PFSK-1 (cell line): ENCODE measurements around the gene CD52.
A peak's percentile ranks its signal among the peaks of the same experiment; 100 is the strongest.

ENCODE experiments used
- FOXP2 ChIP-seq: optimal IDR thresholded peaks from 2 replicates; pipeline ENCODE3; 2011; ENCODE audit warnings: borderline replicate concordance, control low read depth, inconsistent platforms; ENCODE audit not compliant: insufficient read depth; ENCODE audit errors: extremely low read length, extremely low read depth
- POLR2AphosphoS5 ChIP-seq: IDR thresholded peaks from 2 replicates; pipeline ENCODE4 v1.6.1; 2012; ENCODE audit warnings: low read depth, mild to moderate bottlenecking, control low read depth, low read length, moderate library complexity
- REST ChIP-seq, 2 experiments: IDR thresholded peaks; 2 replicates each; pipeline versions ENCODE4 v1.6.1 to v1.8.0; 2011 to 2012; ENCODE audit warnings: low read depth in 2 of 2, low read length in 2 of 2, control low read depth in 1 of 2, inconsistent platforms in 1 of 2, mild to moderate bottlenecking in 1 of 2, moderate library complexity in 1 of 2; ENCODE audit not compliant: insufficient read depth in 1 of 2
- SIN3A ChIP-seq: IDR thresholded peaks from 2 replicates; pipeline ENCODE4 v1.6.1; 2012; ENCODE audit warnings: mild to moderate bottlenecking, low read length, moderate library complexity, borderline replicate concordance; ENCODE audit not compliant: insufficient read depth
- TAF1 ChIP-seq: IDR thresholded peaks from 2 replicates; pipeline ENCODE4 v1.6.1; 2012; ENCODE audit warnings: low read length, control low read depth, borderline replicate concordance; ENCODE audit not compliant: insufficient read depth

Gene CD52

GRCh38 chr1:26338670-26339069 lies 20.9 kb downstream of the CD52 start:
- no peak for TF ChIP-seq SIN3A
- no peak for TF ChIP-seq POLR2AphosphoS5

GRCh38 chr1:26340047-26340481 lies 22.3 kb downstream of the CD52 start:
- TF ChIP-seq REST (IDR thresholded peaks at IDR 0.05; ENCODE audit: insufficient read depth in 1 of 2, low read depth in 2 of 2, low read length in 2 of 2) (peak in 1 of 2 experiments; percentile 54; a peak in 1 of 4 replicates), TAF1 (no peak), SIN3A (no peak)

DNA sequence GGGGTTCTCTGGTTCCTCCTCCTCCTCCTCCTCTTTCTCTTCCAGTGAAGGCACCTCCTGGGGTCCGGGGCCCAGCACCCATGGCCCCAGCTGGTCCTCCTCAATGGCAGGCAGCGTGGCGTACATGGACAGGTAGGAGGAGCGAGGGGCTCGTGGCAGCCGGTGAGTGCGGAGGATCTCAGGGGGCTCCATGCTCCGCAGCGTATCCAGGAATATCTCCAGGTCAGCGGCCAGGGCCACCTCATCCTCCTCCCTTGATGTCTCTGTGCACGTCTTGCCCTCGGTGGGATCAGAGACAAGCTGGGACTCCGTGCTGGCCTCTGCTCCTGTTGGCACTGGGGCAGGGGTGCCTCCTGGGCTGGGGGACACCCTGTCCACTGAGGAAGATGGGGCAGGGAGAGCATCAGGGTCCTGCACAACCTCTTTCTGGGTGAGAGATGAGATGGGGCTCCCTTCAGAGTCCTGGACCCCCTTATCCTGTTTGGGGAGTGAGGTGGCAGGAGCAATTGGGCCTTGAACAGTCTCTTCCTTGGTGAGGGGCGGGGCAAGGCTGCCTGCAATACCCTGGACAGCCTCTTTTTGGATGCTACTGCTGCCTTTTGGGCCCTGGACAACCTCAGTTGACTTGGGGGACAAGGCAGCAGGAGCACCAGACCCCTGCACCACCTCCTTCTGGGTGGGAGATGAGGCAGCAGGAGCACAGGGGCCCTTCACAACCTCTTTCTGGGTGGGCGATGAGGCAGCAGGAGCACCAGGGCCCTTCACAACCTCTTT lies 26.6 kb downstream of the CD52 start:
- no peak for TF ChIP-seq POLR2AphosphoS5
- TF ChIP-seq REST (IDR thresholded peaks at IDR 0.05; ENCODE audit: insufficient read depth in 1 of 2, low read depth in 2 of 2, low read length in 2 of 2): no peak
- no peak for TF ChIP-seq TAF1
- TF ChIP-seq FOXP2: no peak
- no peak for TF ChIP-seq SIN3A

DNA sequence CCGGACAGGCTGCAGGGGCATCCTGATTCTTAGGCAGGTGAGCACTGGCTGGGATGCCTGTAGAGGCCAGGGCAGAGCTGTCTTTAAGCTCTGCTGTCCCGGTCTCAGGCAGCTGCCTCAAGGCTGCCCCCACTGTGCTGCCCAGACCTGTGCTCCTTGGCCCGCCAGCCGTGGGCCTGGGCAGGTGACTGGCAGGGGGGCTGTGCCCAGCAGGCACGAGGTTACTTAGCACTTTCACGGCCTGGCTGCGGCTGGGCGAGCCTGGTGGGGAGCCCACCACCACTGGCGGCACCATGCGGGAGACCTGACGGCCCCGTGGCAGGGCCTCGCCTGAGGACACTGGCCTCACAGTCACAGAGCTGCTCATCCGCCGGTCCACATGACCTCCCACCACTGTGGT lies 28.0 kb downstream of the CD52 start:
- TF ChIP-seq POLR2AphosphoS5 (no peak), FOXP2 (no peak), REST (IDR thresholded peaks at IDR 0.05; ENCODE audit: insufficient read depth in 1 of 2, low read depth in 2 of 2, low read length in 2 of 2) (no peak), SIN3A (no peak), TAF1 (no peak)

GRCh38 chr1:26346274-26347033 lies 28.7 kb downstream of the CD52 start:
- no peak for TF ChIP-seq FOXP2

DNA sequence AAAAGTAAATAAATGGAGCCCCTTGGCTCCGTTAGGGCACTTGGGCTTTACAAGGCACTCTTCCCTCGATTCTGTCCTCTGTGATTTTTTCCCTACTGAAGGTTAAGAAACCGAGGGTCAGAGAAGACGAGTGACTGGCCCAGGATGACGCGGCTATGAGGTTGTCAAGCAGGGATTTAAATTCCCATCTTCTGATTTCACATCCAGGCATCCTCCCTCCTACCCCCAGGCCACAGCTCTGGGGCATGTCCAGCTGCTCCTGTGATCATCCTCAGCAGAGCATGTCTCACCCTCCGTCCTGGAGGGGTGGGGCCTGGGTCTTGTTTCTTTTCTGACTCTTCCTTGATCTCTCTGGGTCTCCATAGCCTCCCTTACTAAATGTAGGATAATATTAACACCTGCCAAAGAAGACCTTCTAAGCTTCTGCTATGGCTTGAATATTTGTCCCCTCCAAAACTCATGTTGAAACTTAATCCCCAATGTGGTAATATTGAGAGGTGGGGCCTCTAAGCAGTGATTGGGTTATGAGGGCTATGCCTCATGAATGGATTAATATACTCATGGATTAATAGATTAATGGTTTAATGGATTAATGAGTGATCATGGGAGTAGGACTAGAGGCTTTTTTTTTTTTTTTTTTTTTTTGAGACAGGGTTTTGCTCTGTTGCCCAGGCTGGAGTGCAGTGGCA lies 31.6 kb downstream of the CD52 start:
- no peak for TF ChIP-seq REST (IDR thresholded peaks at IDR 0.05; ENCODE audit: insufficient read depth in 1 of 2, low read depth in 2 of 2, low read length in 2 of 2)
- no peak for TF ChIP-seq POLR2AphosphoS5
- TF ChIP-seq SIN3A: no peak
- TF ChIP-seq FOXP2: no peak
- TF ChIP-seq TAF1: no peak
